K562 (cell line): Measurements from ENCODE around the gene MMAB. TPM values are rescaled to one million over a fixed set of nuclear protein-coding genes. Genes with fewer than 3 reads are reported as not detected.

Experiments used
- ATAC-seq: fragments of 200-7000 bp; cut with Tn5 transposase; 3 replicates; pipeline ENCODE4 v1.9.1; 2020; ENCODE audit warnings: moderate library complexity
- BruUV-seq: library from RNA; stranded (reverse); fragments of 400-500 nt; replicated peaks from 2 replicates; lab custom pipeline; 2021; lab: Mats Ljungman, UMichigan
- CTCF ChIA-PET: fragments of 300-600 bp; formaldehyde crosslinking; extraction: SDS; loops from one replicate; lab custom pipeline; 2021; ENCODE audit warnings: low intra/inter-chr PET ratio; lab: Yijun Ruan, JAX
- POLR2A ChIA-PET: fragments of 300-600, 350-650 bp; sonication (Branson Sonifier 250); formaldehyde crosslinking; extraction: SDS; loops from one replicate; lab custom pipeline; 2021; ENCODE audit warnings: antibody characterized with exemption, inconsistent platforms; lab: Yijun Ruan, JAX
- DNase-seq, 4 experiments: peaks; one replicate each; pipeline versions ENCODE4 v3.0.0 to v3.0.0-alpha.2; 2011 to 2018; ENCODE audit warnings: low spot score in 3 of 4, mixed read lengths in 3 of 4; ENCODE audit errors: extremely low read depth in 1 of 4
- FAIRE-seq: peaks from 2 replicates; lab custom pipeline; 2011; peaks lifted over from hg19 to GRCh38; lab: Jason Lieb, UNC
- H2AFZ ChIP-seq: 2 replicates; pipeline ENCODE4 v1.6.0; 2011; ENCODE audit warnings: low read depth, low read length, control low read depth, inconsistent platforms
- H3K27ac ChIP-seq: fragments of 200-600 bp; 3 replicates; pipeline ENCODE4 v1.8.0; 2011; ENCODE audit warnings: low read depth, mild to moderate bottlenecking, control low read depth, inconsistent platforms, low read length, moderate library complexity, mixed read lengths; ENCODE audit errors: extremely low read depth
- H3K27me3 ChIP-seq, 2 experiments: fragments of 300-600 bp in 1 of 2; 2 replicates in 1 of 2; 3 replicates in 1 of 2; pipeline versions ENCODE4 v1.6.0 to v1.8.0; 2011; ENCODE audit warnings: inconsistent platforms in 2 of 2, low read length in 2 of 2, mild to moderate bottlenecking in 1 of 2, mixed read lengths in 1 of 2, moderate library complexity in 1 of 2; ENCODE audit not compliant: control insufficient read depth in 2 of 2, insufficient read depth in 2 of 2
- H3K36me3 ChIP-seq: fragments of 300-600 bp; 3 replicates; pipeline ENCODE4 v1.8.0; 2011; ENCODE audit warnings: mild to moderate bottlenecking, low read length, inconsistent platforms; ENCODE audit not compliant: control insufficient read depth, insufficient read depth
- H3K4me1 ChIP-seq, 2 experiments: fragments of 200-600 bp in 1 of 2; replicated peaks in 1 of 2; 2 replicates in 1 of 2; 3 replicates in 1 of 2; pipeline versions ENCODE4 v1.5.1 to v1.8.0; 2011; ENCODE audit warnings: inconsistent platforms in 2 of 2, low read length in 2 of 2, mild to moderate bottlenecking in 1 of 2, mixed read lengths in 1 of 2, moderate library complexity in 1 of 2; ENCODE audit not compliant: control insufficient read depth in 2 of 2, insufficient read depth in 2 of 2
- H3K4me2 ChIP-seq: 2 replicates; pipeline ENCODE4 v1.6.1; 2011; ENCODE audit warnings: low read length, control low read depth, inconsistent platforms, mixed read lengths; ENCODE audit not compliant: insufficient read depth
- H3K4me3 ChIP-seq: fragments of 200-600 bp; sonication (generic), shearing (Covaris generic); 2 replicates; pipeline ENCODE4 v1.5.1; 2016; ENCODE audit warnings: control low read depth, inconsistent platforms
- H3K79me2 ChIP-seq: fragments of 200-600 bp; 3 replicates; pipeline ENCODE4 v1.8.0; 2011; ENCODE audit warnings: low read length, inconsistent platforms; ENCODE audit not compliant: control insufficient read depth, insufficient read depth
- H3K9ac ChIP-seq, 2 experiments: 2 replicates each; pipeline versions ENCODE4 v1.6.0 to v1.6.1; 2011; ENCODE audit warnings: low read depth in 2 of 2, low read length in 2 of 2, control low read depth in 1 of 2, inconsistent platforms in 1 of 2, mild to moderate bottlenecking in 1 of 2, mixed read lengths in 1 of 2; ENCODE audit not compliant: insufficient read depth in 1 of 2
- H3K9me1 ChIP-seq: one replicate; pipeline ENCODE4 v1.6.0; 2011; ENCODE audit warnings: inconsistent platforms, mild to moderate bottlenecking, low read length, moderate library complexity; ENCODE audit not compliant: control insufficient read depth, insufficient read depth
- H3K9me3 ChIP-seq: replicated peaks from 2 replicates; pipeline ENCODE4 v1.5.1; 2011; ENCODE audit warnings: low read depth, low read length, inconsistent platforms; ENCODE audit not compliant: control insufficient read depth, insufficient read depth
- H4K20me1 ChIP-seq: replicated peaks from 2 replicates; pipeline ENCODE4 v1.6.1; 2011; ENCODE audit warnings: low read length, inconsistent platforms, mixed read lengths; ENCODE audit not compliant: control insufficient read depth, insufficient read depth
- MBD1 ChIP-seq: fragments of 250-450 bp; sonication (Bioruptor Pico); IDR thresholded peaks from 2 replicates; pipeline ENCODE4 v1.8.0; 2022; ENCODE audit warnings: inconsistent platforms
- NCOA1 ChIP-seq: fragments of 450-650 bp; IDR thresholded peaks from 2 replicates; pipeline ENCODE4 v1.6.1; 2016; ENCODE audit warnings: low read depth
- RAD51 ChIP-seq: fragments of 450-650 bp; IDR thresholded peaks from 2 replicates; pipeline ENCODE4 v1.7.1; 2016; ENCODE audit warnings: low read depth, mild to moderate bottlenecking, borderline replicate concordance
- WGBS: fragments of 100-300 bp; shearing (Covaris generic); methylation state at CpG from one replicate; pipeline ENCODE4 v1.1.6; 2016; ENCODE audit warnings: low coverage, mixed read lengths; ENCODE audit not compliant: insufficient coverage; ENCODE audit errors: missing lambda C conversion rate; 5-methylcytosine and 5-hydroxymethylcytosine counted together
- in situ Hi-C: fragments of 300-500 bp; cut with MboI; formaldehyde crosslinking; loops from 4 replicates; pipeline ENCODE4 v1.15.0; 2018; ENCODE audit warnings: inconsistent platforms, mixed read lengths
- intact Hi-C: fragments of 100-400 bp; cut with micrococcal nuclease; formaldehyde crosslinking; loops from 2 replicates; pipeline ENCODE4 v1.14.2; 2022
- polyA plus RNA-seq, 8 experiments: library from polyadenylated mRNA; depleted of rRNA in 4 of 8; stranded (reverse) in 5 of 8; unstranded in 3 of 8; fragments of >200 nt; fragmentation: Nextera tagmentation in 2 of 8; fragmentation: Illumina TruSeq in 1 of 8; extraction: Ambion mirVana in 2 of 8; extraction: Trizol in 1 of 8; gene quantifications; 2 replicates each; pipeline versions ENCODE4 v1.2.1 to v1.2.3, GENCODE V29; 2011 to 2014; ENCODE audit warnings: inconsistent platforms in 1 of 8, missing spikeins in 1 of 8
- total RNA-seq, 7 experiments: library from RNA; depleted of rRNA in 6 of 7; stranded (reverse); fragments of >200 nt in 6 of 7; fragmentation: Illumina TruSeq in 2 of 7; extraction: Trizol in 2 of 7; gene quantifications; 2 replicates each; pipeline versions ENCODE4 v1.2.1 to v1.2.3, GENCODE V29; 2011 to 2021; ENCODE audit warnings: low replicate concordance in 1 of 7

MMAB gene
- total and polyA plus RNA-seq, 9 of the 15 experiments (the other 6 are each of a cell fraction or from before 2014, with no cell fraction given) = 9.5 to 76.1 (median 46.2) TPM

GRCh38 chr12:109590566-109590965 is 17.3 kb upstream of the MMAB start:
- H3K9me1 ChIP-seq = no peaks in the 10 kb centered on the region
- no peak overlapping the region; a peak in 1 of 4 replicates for H3K9ac ChIP-seq
- no peaks in the 10 kb centered on the region for H3K4me1 ChIP-seq
- no peak overlapping the region for H3K4me2 ChIP-seq
- no peaks in the 10 kb centered on the region for H3K79me2 ChIP-seq
- H4K20me1 ChIP-seq = no peaks in the 10 kb centered on the region
- TF ChIP-seq RAD51 = no peak
- no peak for TF ChIP-seq MBD1
- TF ChIP-seq NCOA1 = no peak
- ChIA-PET POLR2A (interaction anchor here (0.6 to 1.7 kb wide), 2 partner anchors 9 to 295 kb away, joined by 4 to 5 read pairs; no protein-coding TSS in a partner anchor), CTCF (no interaction called here)
- H3K27ac ChIP-seq = no peak overlapping the region
- intact Hi-C loops = loop anchor here (10.0 kb wide), 2 partner anchors 76 to 124 kb away; partner anchors contain the start of gene FAM222A
- no TSS peak for BruUV-seq
- DNase-seq = no peak
- no peaks in the 10 kb centered on the region for H3K9me3 ChIP-seq
- WGBS = 71% methylated on average over 6 of the region's 8 CpGs
- H3K27me3 ChIP-seq = no peaks in the 10 kb centered on the region
- no peak overlapping the region for H3K4me3 ChIP-seq
- H2AFZ ChIP-seq = no peak overlapping the region
- no peak for ATAC-seq
- no peak for FAIRE-seq
- in situ Hi-C loops = loop anchor here (5.0 kb wide), 1 partner anchor 187 kb away; no protein-coding TSS in a partner anchor
- peaks cover 71% of the 10 kb centered on the region; the same call in 2 of the 3 replicates for H3K36me3 ChIP-seq
